GM12873 (cell line): ENCODE results near the gene NXN.

Experiments
- TF ChIP-seq, protein P1 (sequence below): IDR thresholded peaks from 2 replicates; pipeline ENCODE4 v1.5.1; 2012; ENCODE audit warnings: low read depth, mild to moderate bottlenecking, moderate library complexity, low read length, control low read depth; ENCODE audit not compliant: insufficient read depth; ENCODE audit errors: missing control alignments

Gene NXN

DNA sequence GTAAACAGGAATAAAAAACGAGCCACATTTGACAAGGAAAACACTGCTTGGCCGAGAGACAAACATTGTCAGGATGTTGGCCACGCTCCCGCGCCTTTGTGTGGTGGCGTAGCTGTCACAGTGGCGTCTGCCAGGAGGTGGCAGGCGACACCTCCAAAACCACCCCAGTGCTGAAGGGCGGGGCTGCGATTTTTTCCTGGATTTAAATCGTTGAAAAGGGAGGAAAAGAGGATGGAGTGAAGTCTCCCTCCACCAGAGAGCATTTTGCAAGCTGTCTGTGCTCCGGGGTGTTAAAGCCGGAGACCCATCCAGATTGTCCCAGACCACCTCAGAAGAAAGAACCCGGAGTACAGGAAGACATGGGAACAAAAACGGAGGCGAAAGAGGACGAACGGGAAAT, 184.7 kb downstream of the NXN start:
- TF ChIP-seq, protein P1, sequence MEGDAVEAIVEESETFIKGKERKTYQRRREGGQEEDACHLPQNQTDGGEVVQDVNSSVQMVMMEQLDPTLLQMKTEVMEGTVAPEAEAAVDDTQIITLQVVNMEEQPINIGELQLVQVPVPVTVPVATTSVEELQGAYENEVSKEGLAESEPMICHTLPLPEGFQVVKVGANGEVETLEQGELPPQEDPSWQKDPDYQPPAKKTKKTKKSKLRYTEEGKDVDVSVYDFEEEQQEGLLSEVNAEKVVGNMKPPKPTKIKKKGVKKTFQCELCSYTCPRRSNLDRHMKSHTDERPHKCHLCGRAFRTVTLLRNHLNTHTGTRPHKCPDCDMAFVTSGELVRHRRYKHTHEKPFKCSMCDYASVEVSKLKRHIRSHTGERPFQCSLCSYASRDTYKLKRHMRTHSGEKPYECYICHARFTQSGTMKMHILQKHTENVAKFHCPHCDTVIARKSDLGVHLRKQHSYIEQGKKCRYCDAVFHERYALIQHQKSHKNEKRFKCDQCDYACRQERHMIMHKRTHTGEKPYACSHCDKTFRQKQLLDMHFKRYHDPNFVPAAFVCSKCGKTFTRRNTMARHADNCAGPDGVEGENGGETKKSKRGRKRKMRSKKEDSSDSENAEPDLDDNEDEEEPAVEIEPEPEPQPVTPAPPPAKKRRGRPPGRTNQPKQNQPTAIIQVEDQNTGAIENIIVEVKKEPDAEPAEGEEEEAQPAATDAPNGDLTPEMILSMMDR, result peak; percentile 51

DNA sequence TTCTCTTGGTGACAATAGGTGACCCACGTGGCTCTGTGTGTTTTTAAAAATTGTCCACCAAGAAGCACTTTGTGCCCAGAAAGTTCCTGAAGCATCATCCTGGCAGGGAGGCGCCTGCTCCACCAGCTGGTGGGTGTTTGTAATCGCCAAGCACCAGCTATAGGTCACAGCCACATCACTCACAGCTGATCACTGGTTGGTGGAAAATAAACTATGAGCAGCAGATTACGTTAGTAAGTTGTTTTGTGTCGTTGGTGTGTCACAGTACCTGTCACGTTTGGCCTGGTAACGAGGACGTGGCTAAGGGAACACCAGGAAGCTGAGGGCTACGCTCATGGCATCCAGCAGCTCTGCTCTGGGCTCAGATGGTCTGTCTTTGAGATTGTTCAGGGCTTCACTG, 187.3 kb downstream of the NXN start:
- TF ChIP-seq, protein P1, result no peak

DNA sequence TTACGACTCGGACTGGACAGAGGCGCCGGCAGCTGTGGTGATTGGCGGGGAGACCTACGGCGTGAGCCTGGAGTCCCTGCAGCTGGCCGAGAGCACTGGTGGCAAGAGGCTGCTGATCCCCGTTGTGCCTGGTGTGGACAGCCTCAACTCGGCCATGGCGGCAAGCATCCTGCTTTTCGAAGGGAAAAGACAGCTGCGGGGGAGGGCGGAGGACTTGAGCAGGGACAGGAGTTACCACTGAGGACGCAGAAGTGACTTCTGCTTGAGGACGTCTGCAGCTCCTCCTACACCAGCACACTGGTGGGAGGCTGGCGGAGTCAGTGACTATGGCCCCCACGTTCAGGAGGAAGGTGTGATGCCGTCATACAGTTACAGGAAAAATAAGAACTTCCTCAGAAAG, 187.7 kb downstream of the NXN start:
- TF ChIP-seq, protein P1, result no peak

DNA sequence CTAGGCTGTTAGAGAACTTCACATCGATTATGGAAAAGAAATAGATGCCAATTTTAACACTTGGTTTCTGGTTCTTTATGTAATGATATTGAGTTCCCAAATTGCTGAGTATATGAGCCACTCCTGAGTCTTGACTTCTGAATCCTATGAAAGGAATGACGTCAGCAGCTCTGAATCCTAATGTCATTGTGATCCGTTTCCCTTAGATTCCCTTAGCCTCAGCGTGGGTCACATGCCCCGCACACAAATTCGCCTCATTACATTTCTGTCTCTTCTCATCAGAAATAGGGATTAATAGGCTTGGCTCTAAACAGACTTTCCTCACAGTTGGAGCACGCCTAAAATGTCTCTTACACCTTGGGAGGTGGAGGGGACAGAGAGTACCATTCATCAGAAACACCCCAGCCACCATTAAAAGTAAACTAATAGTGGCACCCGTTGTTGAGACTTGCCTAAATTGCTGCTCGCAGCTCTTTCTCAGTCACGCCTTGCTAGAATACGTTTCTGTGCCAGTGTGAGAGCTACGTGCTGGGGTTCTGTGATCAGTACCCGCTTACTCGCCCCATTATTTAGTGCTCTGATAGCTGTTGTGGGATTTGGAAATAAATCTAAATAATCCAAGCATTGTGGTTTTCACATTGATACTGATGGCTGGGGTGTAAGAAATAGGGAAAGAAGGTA, 190.3 kb downstream of the NXN start:
- TF ChIP-seq, protein P1, result no peak

DNA sequence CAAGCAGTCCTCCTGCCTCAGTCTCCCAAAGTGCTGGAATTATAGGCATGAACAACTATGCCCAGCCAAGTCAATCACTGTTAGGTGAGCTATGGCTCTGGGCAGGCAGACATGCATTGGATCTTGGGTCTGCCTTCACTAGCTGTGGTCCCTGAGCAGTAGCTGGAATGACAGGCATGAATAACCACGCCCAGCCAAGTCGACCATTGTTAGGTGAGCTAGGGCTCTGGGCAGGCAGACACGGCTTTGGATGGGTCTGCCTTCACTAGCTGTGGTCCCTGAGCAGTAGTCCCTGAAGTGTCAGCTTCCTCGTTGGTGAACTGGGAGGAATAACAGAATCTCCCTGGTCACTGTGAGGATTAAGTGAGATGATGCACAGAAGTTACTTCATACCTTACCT, 191.0 kb downstream of the NXN start:
- TF ChIP-seq, protein P1, result no peak

DNA sequence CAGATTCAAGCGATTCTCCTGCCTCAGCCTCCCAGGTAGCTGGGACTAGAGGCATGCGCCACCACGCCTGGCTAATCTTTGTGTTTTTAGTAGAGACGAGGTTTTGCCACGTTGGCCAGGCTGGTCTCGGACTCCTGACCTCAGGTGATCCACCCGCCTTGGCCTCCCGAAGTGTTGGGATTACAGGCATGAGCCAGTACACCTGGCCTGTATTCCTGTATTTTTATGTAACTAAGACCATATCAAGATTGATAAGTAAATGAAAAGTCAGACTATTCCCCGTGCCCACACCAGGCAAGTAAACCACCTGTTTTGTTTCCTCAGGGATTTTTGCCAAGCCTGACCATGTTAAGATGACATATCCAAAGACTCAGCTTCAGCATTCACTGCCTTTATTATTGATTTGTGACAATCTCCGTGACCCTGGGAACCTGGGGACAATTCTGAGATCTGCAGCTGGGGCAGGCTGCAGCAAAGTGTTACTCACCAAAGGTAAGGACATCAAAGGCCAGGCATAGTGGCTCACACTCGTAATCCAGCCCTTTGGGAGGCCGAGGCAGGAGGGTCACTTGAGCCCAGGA, 191.8 kb downstream of the NXN start:
- TF ChIP-seq, protein P1, result no peak

DNA sequence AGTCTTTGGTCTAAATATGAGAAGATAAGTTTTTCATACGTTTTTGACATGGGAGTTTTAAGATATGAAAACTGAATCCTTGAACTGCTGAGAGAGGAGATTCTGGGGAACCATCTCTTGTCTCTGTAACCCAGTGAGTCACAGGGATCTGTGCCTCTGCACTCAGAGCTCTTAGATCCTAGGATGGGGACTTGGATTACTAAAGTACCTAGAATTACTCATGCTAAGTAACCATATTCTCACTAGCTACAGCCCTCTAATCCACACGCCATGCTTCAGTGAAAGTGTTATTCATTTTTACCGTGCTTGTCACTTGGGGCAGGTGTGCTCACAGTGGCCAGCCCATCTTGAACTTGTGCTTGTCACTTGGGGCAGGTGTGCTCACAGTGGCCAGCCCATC, 195.4 kb downstream of the NXN start:
- TF ChIP-seq, protein P1, result no peak
